H9 (cell line): Measurements from ENCODE around the gene RSPO3. TPM values are rescaled to one million over a fixed set of nuclear protein-coding genes. Genes with fewer than 3 reads are reported as not detected.

Experiments used
- DNase-seq: peaks from one replicate; pipeline ENCODE4 v3.0.0-alpha.2; 2017
- H2AFZ ChIP-seq: one replicate; pipeline ENCODE4 v1.6.1; 2013; ENCODE audit warnings: mild to moderate bottlenecking, low read length, control low read depth, moderate library complexity
- H2AK5ac ChIP-seq: 2 replicates; pipeline ENCODE4 v1.6.1; 2013; ENCODE audit warnings: low read length, control low read depth, mixed read lengths; ENCODE audit not compliant: insufficient read length
- H2BK120ac ChIP-seq: one replicate; pipeline ENCODE4 v1.6.1; 2013; ENCODE audit warnings: low read depth, mild to moderate bottlenecking, low read length, control low read depth, inconsistent platforms; ENCODE audit not compliant: poor library complexity, severe bottlenecking
- H2BK12ac ChIP-seq: 2 replicates; pipeline ENCODE4 v1.6.1; 2013; ENCODE audit warnings: low read length, control low read depth, mixed read lengths, low read depth; ENCODE audit not compliant: insufficient read length
- H2BK15ac ChIP-seq: 2 replicates; pipeline ENCODE4 v1.6.1; 2013; ENCODE audit warnings: low read depth, low read length, control low read depth
- H2BK20ac ChIP-seq: one replicate; pipeline ENCODE4 v1.6.1; 2013; ENCODE audit warnings: low read depth, mild to moderate bottlenecking, low read length, control low read depth, inconsistent platforms; ENCODE audit not compliant: poor library complexity, severe bottlenecking
- H2BK5ac ChIP-seq: 2 replicates; pipeline ENCODE4 v1.6.1; 2013; ENCODE audit warnings: low read length, control low read depth, mixed read lengths; ENCODE audit not compliant: insufficient read length
- H3K14ac ChIP-seq: 2 replicates; pipeline ENCODE4 v1.6.1; 2013; ENCODE audit warnings: low read length, control low read depth; ENCODE audit not compliant: insufficient read depth
- H3K18ac ChIP-seq: 2 replicates; pipeline ENCODE4 v1.6.1; 2013; ENCODE audit warnings: low read depth, mild to moderate bottlenecking, mixed read lengths, low read length, control low read depth; ENCODE audit not compliant: insufficient read length
- H3K23ac ChIP-seq: 2 replicates; pipeline ENCODE4 v1.6.1; 2013; ENCODE audit warnings: low read length, control low read depth, mixed read lengths, low read depth; ENCODE audit not compliant: insufficient read length
- H3K23me2 ChIP-seq: 2 replicates; pipeline ENCODE4 v1.6.1; 2013; ENCODE audit warnings: low read depth, mild to moderate bottlenecking, mixed read lengths, low read length, control low read depth; ENCODE audit not compliant: insufficient read length, poor library complexity, severe bottlenecking
- H3K27ac ChIP-seq: 2 replicates; pipeline ENCODE4 v1.5.1; 2013; ENCODE audit warnings: low read length, control low read depth, mixed read lengths, low read depth; ENCODE audit not compliant: insufficient read length
- H3K27me3 ChIP-seq: 2 replicates; pipeline ENCODE4 v1.6.1; 2013; ENCODE audit warnings: low read length, control low read depth, inconsistent platforms; ENCODE audit not compliant: insufficient read depth
- H3K4ac ChIP-seq: 2 replicates; pipeline ENCODE4 v1.6.1; 2013; ENCODE audit warnings: low read depth, mild to moderate bottlenecking, control low read depth, inconsistent platforms, low read length, moderate library complexity
- H3K4me1 ChIP-seq: 2 replicates; pipeline ENCODE4 v1.6.1; 2013; ENCODE audit warnings: low read length, control low read depth, inconsistent platforms; ENCODE audit not compliant: insufficient read depth
- H3K4me2 ChIP-seq: 2 replicates; pipeline ENCODE4 v1.6.1; 2013; ENCODE audit warnings: low read length, control low read depth, mixed read lengths; ENCODE audit not compliant: insufficient read length, insufficient read depth
- H3K56ac ChIP-seq: 2 replicates; pipeline ENCODE4 v1.6.1; 2013; ENCODE audit warnings: low read depth, mild to moderate bottlenecking, mixed read lengths, low read length, control low read depth; ENCODE audit not compliant: insufficient read length
- H3K79me1 ChIP-seq: 2 replicates; pipeline ENCODE4 v1.6.1; 2013; ENCODE audit warnings: low read depth, mild to moderate bottlenecking, moderate library complexity, low read length, control low read depth, inconsistent platforms; ENCODE audit not compliant: insufficient read depth, poor library complexity, severe bottlenecking
- H3K79me2 ChIP-seq: 2 replicates; pipeline ENCODE4 v1.6.1; 2013; ENCODE audit warnings: low read length, control low read depth, inconsistent platforms; ENCODE audit not compliant: insufficient read depth
- H3K9ac ChIP-seq: 2 replicates; pipeline ENCODE4 v1.6.1; 2013; ENCODE audit warnings: low read length, control low read depth, mixed read lengths; ENCODE audit not compliant: insufficient read length; ENCODE audit errors: extremely low read depth
- H3K9me3 ChIP-seq: one replicate; pipeline ENCODE4 v1.6.1; 2013; ENCODE audit warnings: low read depth, low read length, inconsistent platforms; ENCODE audit not compliant: control insufficient read depth
- H3T11ph ChIP-seq: one replicate; pipeline ENCODE4 v1.6.1; 2013; ENCODE audit warnings: mild to moderate bottlenecking, low read length, control low read depth, inconsistent platforms
- H4K20me1 ChIP-seq: one replicate; pipeline ENCODE4 v1.6.1; 2013; ENCODE audit not compliant: control insufficient read depth, insufficient read length, insufficient read depth
- H4K5ac ChIP-seq: 2 replicates; pipeline ENCODE4 v1.6.1; 2013; ENCODE audit warnings: low read depth, mild to moderate bottlenecking, mixed read lengths, low read length, control low read depth; ENCODE audit not compliant: insufficient read length
- H4K8ac ChIP-seq: replicated peaks from 2 replicates; pipeline ENCODE4 v1.6.1; 2013; ENCODE audit warnings: low read length, control low read depth, mixed read lengths, low read depth; ENCODE audit not compliant: insufficient read length
- H4K91ac ChIP-seq: 2 replicates; pipeline ENCODE4 v1.6.1; 2013; ENCODE audit warnings: low read depth, mild to moderate bottlenecking, moderate library complexity, mixed read lengths, low read length, control low read depth; ENCODE audit not compliant: insufficient read length
- H3K27ac Mint-ChIP-seq, 3 experiments: 2 replicates in 2 of 3; 3 replicates in 1 of 3; pipeline ENCODE4 v1.8.0; 2020 to 2021; ENCODE audit warnings: mixed read lengths in 3 of 3, mild to moderate bottlenecking in 1 of 3, moderate library complexity in 1 of 3
- H3K27me3 Mint-ChIP-seq: 2 replicates; pipeline ENCODE4 v1.8.0; 2021; ENCODE audit warnings: low read depth, mild to moderate bottlenecking, moderate library complexity, mixed read lengths
- H3K36me3 Mint-ChIP-seq, 3 experiments: 2 replicates in 2 of 3; 3 replicates in 1 of 3; pipeline ENCODE4 v1.8.0; 2020 to 2021; ENCODE audit warnings: low read depth in 3 of 3, mixed read lengths in 3 of 3; ENCODE audit not compliant: insufficient read depth in 1 of 3
- H3K4me1 Mint-ChIP-seq, 2 experiments: 2 replicates each; pipeline ENCODE4 v1.8.0; 2020; ENCODE audit warnings: mixed read lengths in 2 of 2
- H3K4me3 Mint-ChIP-seq, 2 experiments: 2 replicates in 1 of 2; 3 replicates in 1 of 2; pipeline ENCODE4 v1.8.0; 2020 to 2021; ENCODE audit warnings: mild to moderate bottlenecking in 2 of 2, mixed read lengths in 2 of 2, moderate library complexity in 1 of 2
- H3K9me3 Mint-ChIP-seq, 2 experiments: 2 replicates in 1 of 2; 3 replicates in 1 of 2; pipeline ENCODE4 v1.8.0; 2020; ENCODE audit warnings: mild to moderate bottlenecking in 2 of 2, mixed read lengths in 2 of 2, moderate library complexity in 1 of 2
- WGBS: extraction: QIAGEN DNeasy Blood & Tissue Kit; methylation state at CpG from one replicate; pipeline ENCODE4 v1.1.7; 2013; ENCODE audit warnings: missing lambda C conversion rate, low lambda C conversion rate, mixed read lengths; ENCODE audit not compliant: insufficient read length; ENCODE audit errors: extremely low coverage; 5-methylcytosine and 5-hydroxymethylcytosine counted together
- total RNA-seq: library from RNA; stranded (reverse); gene quantifications from 2 replicates; pipeline ENCODE4 v1.2.1, GENCODE V29; 2021
- TF ChIP-seq, protein P1 (sequence below): fragments of 200-600 bp; sonication (generic); conservative IDR thresholded peaks from 3 replicates; pipeline ENCODE4 v1.8.0; 2021; ENCODE audit warnings: antibody characterized with exemption, mild to moderate bottlenecking

RSPO3 gene
- total RNA-seq, 1 experiment from 2014 or later = not detected

DNA sequence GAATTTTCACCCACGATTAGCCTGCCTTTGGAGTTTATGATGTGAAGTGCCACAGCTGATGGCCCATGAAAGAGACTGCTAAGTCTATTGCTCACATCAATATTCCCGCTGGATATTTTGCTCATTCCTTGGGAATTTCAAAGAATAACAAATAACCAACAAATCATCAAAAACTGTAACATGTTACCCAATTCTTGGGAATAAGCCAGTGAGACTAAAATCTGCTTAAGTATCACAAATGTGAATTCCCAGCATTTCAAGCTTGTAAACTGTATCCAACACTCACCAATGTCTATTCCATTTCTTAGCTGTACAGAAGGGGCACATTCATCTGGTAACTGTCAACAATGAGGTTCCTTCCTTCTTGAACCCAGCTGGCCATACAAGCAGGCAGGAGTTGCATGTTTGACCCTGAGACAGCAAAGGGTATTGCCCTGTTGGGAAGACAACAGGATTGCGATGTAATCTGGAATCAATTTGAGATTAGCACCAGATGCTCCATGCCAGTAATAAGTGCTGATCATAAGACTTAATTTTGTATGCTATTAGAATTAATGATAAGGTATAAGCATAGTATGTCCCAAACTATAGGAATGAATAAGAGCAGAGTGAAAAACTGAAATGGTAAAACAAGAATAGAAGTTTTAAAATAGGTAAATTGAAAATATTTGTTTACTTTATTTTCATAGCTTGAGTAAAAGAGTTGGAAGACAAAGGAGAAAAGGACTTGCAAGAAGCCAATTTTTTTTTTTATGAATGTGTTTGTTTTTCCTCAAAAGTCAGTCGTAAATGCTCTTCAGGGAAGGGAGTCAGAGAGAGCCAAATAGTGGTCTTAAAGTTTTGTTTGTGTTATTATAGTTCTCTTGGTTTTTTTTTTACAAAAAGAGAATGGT, 58.8 kb downstream of the RSPO3 start:
- Mint-ChIP-seq H3K4me3 (no peak overlapping the region), H3K9me3 (no peaks in the 10 kb centered on the region), H3K36me3 (no peaks in the 10 kb centered on the region; a peak in 1 of 7 replicates), H3K27ac (no peak overlapping the region), H3K4me1 (peaks cover 4 to 7% of the 10 kb centered on the region in 2 experiments; a peak in 3 of 4 replicates), H3K27me3 (no peaks in the 10 kb centered on the region)
- no peaks in the 10 kb centered on the region for H3K27me3 ChIP-seq
- H2BK120ac ChIP-seq = no peak overlapping the region
- H3K27ac ChIP-seq = no peak overlapping the region
- no peaks in the 10 kb centered on the region for H3K79me1 ChIP-seq
- H3K4me2 ChIP-seq = no peak overlapping the region
- no peaks in the 10 kb centered on the region for H4K20me1 ChIP-seq
- H2BK20ac ChIP-seq = peak overlapping the region; percentile 45
- H3K79me2 ChIP-seq = no peaks in the 10 kb centered on the region
- no peaks in the 10 kb centered on the region for H3K9me3 ChIP-seq
- H3K23ac ChIP-seq = no peak overlapping the region
- no peak overlapping the region for H2BK15ac ChIP-seq
- no peak overlapping the region for H3K14ac ChIP-seq
- H2BK12ac ChIP-seq = no peak overlapping the region
- no peak overlapping the region for H3K18ac ChIP-seq
- H3K9ac ChIP-seq = no peak overlapping the region
- TF ChIP-seq, protein P1, sequence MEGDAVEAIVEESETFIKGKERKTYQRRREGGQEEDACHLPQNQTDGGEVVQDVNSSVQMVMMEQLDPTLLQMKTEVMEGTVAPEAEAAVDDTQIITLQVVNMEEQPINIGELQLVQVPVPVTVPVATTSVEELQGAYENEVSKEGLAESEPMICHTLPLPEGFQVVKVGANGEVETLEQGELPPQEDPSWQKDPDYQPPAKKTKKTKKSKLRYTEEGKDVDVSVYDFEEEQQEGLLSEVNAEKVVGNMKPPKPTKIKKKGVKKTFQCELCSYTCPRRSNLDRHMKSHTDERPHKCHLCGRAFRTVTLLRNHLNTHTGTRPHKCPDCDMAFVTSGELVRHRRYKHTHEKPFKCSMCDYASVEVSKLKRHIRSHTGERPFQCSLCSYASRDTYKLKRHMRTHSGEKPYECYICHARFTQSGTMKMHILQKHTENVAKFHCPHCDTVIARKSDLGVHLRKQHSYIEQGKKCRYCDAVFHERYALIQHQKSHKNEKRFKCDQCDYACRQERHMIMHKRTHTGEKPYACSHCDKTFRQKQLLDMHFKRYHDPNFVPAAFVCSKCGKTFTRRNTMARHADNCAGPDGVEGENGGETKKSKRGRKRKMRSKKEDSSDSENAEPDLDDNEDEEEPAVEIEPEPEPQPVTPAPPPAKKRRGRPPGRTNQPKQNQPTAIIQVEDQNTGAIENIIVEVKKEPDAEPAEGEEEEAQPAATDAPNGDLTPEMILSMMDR = no peak
- no peaks in the 10 kb centered on the region for H3K4me1 ChIP-seq
- H3K23me2 ChIP-seq = no peaks in the 10 kb centered on the region
- no peak overlapping the region for H3K56ac ChIP-seq
- no peak overlapping the region for H2AFZ ChIP-seq
- WGBS = no CpG with 5 or more reads among the region's 4 CpGs
- no peak overlapping the region for H3K4ac ChIP-seq
- DNase-seq = no peak
- H2AK5ac ChIP-seq = no peak overlapping the region
- H4K91ac ChIP-seq = no peak overlapping the region
- no peak overlapping the region for H2BK5ac ChIP-seq
- H4K8ac ChIP-seq = no peak overlapping the region
- H4K5ac ChIP-seq = no peak overlapping the region
- H3T11ph ChIP-seq = no peak overlapping the region
